ENCODE results near the gene FBLN1. TPM values are rescaled to one million over a fixed set of nuclear protein-coding genes. Genes with fewer than 3 reads are reported as not detected.

The FBLN1 gene
- polyA plus RNA-seq, 1 donor from 2014 or later, result 3.4 TPM

DNA sequence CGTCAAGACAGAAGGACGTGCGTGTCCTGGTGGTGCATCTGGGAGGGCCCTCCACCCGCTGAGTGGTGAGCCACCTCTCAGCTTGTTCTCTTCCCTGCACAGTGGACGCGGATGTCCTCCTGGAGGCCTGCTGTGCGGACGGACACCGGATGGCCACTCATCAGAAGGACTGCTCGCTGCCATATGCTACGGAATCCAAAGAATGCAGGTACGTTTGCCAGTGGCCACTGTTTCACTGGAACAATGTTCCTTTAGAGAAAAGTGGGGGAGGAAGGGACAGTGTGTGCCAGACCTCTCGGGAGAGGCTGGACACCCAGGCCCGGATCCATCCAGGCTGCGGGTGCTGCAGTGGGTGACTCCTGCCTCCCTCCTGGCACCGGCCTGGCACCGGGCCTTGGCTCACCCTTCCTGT lies 15.9 kb downstream of the FBLN1 start:
- Histone ChIP-seq H3K27ac (ENCODE audit: low read length) (no peak overlapping the region), H3K79me2 (replicated peaks; ENCODE audit: insufficient read depth, low read length) (peaks cover 6% of the 10 kb centered on the region), H3K9me3 (ENCODE audit: low read length) (no peaks in the 10 kb centered on the region), H3K4me2 (ENCODE audit: low read length) (no peak overlapping the region), H3K4me3 (ENCODE audit: low read length) (no peak overlapping the region), H3K36me3 (ENCODE audit: insufficient read depth, low read length) (no peaks in the 10 kb centered on the region), H3K9me2 (ENCODE audit: insufficient read depth, low read length) (no peaks in the 10 kb centered on the region), H3K27me3 (ENCODE audit: insufficient read depth, low read depth, low read length) (no peaks in the 10 kb centered on the region), H4K20me1 (ENCODE audit: insufficient read depth) (no peaks in the 10 kb centered on the region), H2AFZ (ENCODE audit: low read depth, low read length) (no peak overlapping the region), H3K9ac (ENCODE audit: low read length) (no peak overlapping the region), H3F3A (ENCODE audit: insufficient read depth, low read length, poor library complexity, severe bottlenecking) (no peaks in the 10 kb centered on the region)
- TF ChIP-seq SMC3 (conservative IDR thresholded peaks at IDR 0.05; ENCODE audit: poor library complexity), result no peak
- no peak for TF ChIP-seq POLR2AphosphoS5 (IDR thresholded peaks at IDR 0.05)
- TF ChIP-seq MXI1 (conservative IDR thresholded peaks at IDR 0.05; ENCODE audit: poor library complexity, severe bottlenecking), result no peak
- TF ChIP-seq EP300 (conservative IDR thresholded peaks at IDR 0.05; ENCODE audit: poor library complexity, severe bottlenecking), result no peak

DNA sequence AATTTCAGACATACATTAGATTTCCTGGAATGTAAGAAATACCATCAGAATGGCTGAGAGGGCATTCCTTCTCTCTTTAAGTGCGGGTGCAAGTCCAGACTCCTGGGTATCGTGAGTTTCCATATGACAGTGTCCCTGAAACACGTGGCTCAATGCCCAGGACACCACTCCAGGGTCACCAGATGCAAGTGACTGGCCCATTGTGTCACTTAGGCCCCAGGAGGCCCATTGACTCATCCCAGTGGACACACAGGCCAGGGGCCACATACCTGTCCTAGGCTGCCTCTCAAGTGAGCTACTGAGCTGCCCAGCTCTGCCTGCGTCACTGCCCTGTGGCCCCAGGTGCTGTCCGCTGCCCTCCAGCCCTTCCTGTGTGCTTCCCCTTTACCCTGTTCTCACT lies 18.5 kb downstream of the FBLN1 start:
- Histone ChIP-seq H3F3A (ENCODE audit: insufficient read depth, low read length, poor library complexity, severe bottlenecking) (no peaks in the 10 kb centered on the region), H2AFZ (ENCODE audit: low read depth, low read length) (no peak overlapping the region), H3K9me3 (ENCODE audit: low read length) (no peaks in the 10 kb centered on the region), H3K4me2 (ENCODE audit: low read length) (no peak overlapping the region), H3K9me2 (ENCODE audit: insufficient read depth, low read length) (no peaks in the 10 kb centered on the region), H3K36me3 (ENCODE audit: insufficient read depth, low read length) (no peaks in the 10 kb centered on the region), H3K79me2 (replicated peaks; ENCODE audit: insufficient read depth, low read length) (no peaks in the 10 kb centered on the region), H3K27ac (ENCODE audit: low read length) (no peak overlapping the region), H4K20me1 (ENCODE audit: insufficient read depth) (no peaks in the 10 kb centered on the region), H3K9ac (ENCODE audit: low read length) (no peak overlapping the region), H3K27me3 (ENCODE audit: insufficient read depth, low read depth, low read length) (no peaks in the 10 kb centered on the region), H3K4me3 (ENCODE audit: low read length) (no peak overlapping the region)
- TF ChIP-seq MXI1 (conservative IDR thresholded peaks at IDR 0.05; ENCODE audit: poor library complexity, severe bottlenecking) (no peak), TAF1 (IDR thresholded peaks at IDR 0.05; ENCODE audit: low read depth) (no peak), SMC3 (conservative IDR thresholded peaks at IDR 0.05; ENCODE audit: poor library complexity) (no peak), RAD21 (conservative IDR thresholded peaks at IDR 0.05) (no peak), EP300 (conservative IDR thresholded peaks at IDR 0.05; ENCODE audit: poor library complexity, severe bottlenecking) (no peak), EZH2 (IDR thresholded peaks at IDR 0.05; ENCODE audit: borderline replicate concordance, insufficient read depth, low read length, poor library complexity, severe bottlenecking) (no peak), CTCF (IDR thresholded peaks at IDR 0.05; ENCODE audit: poor library complexity, severe bottlenecking) (no peak), POLR2AphosphoS5 (IDR thresholded peaks at IDR 0.05) (no peak)
- TF ChIP-seq, protein P1, sequence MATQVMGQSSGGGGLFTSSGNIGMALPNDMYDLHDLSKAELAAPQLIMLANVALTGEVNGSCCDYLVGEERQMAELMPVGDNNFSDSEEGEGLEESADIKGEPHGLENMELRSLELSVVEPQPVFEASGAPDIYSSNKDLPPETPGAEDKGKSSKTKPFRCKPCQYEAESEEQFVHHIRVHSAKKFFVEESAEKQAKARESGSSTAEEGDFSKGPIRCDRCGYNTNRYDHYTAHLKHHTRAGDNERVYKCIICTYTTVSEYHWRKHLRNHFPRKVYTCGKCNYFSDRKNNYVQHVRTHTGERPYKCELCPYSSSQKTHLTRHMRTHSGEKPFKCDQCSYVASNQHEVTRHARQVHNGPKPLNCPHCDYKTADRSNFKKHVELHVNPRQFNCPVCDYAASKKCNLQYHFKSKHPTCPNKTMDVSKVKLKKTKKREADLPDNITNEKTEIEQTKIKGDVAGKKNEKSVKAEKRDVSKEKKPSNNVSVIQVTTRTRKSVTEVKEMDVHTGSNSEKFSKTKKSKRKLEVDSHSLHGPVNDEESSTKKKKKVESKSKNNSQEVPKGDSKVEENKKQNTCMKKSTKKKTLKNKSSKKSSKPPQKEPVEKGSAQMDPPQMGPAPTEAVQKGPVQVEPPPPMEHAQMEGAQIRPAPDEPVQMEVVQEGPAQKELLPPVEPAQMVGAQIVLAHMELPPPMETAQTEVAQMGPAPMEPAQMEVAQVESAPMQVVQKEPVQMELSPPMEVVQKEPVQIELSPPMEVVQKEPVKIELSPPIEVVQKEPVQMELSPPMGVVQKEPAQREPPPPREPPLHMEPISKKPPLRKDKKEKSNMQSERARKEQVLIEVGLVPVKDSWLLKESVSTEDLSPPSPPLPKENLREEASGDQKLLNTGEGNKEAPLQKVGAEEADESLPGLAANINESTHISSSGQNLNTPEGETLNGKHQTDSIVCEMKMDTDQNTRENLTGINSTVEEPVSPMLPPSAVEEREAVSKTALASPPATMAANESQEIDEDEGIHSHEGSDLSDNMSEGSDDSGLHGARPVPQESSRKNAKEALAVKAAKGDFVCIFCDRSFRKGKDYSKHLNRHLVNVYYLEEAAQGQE (IDR thresholded peaks at IDR 0.05; ENCODE audit: borderline replicate concordance), result no peak

Data from neural cell (in vitro differentiated cells).